Prostate gland (tissue), 2 donors: ENCODE results near the gene TOB2.

ENCODE experiments used
- POLR2A ChIP-seq: fragments of 450-650 bp; IDR thresholded peaks from one replicate; pipeline ENCODE4 v1.6.1; 2016; ENCODE audit warnings: antibody characterized with exemption, mild to moderate bottlenecking
- POLR2AphosphoS5 ChIP-seq: sonication (generic); formaldehyde crosslinking; IDR thresholded peaks from one replicate; pipeline ENCODE4 v1.6.1; 2017; ENCODE audit warnings: antibody characterized with exemption
- TF ChIP-seq, protein P1 (sequence below), 4 experiments: fragments of 200-600 bp in 2 of 4; fragments of 450-650 bp in 2 of 4; sonication (generic) in 2 of 4; IDR thresholded peaks; 1 replicate in 3 of 4; 2 replicates in 1 of 4; pipeline ENCODE4 v1.5.1; 2016 to 2019; ENCODE audit warnings: antibody characterized with exemption in 4 of 4, mild to moderate bottlenecking in 2 of 4, moderate library complexity in 2 of 4

DNA sequence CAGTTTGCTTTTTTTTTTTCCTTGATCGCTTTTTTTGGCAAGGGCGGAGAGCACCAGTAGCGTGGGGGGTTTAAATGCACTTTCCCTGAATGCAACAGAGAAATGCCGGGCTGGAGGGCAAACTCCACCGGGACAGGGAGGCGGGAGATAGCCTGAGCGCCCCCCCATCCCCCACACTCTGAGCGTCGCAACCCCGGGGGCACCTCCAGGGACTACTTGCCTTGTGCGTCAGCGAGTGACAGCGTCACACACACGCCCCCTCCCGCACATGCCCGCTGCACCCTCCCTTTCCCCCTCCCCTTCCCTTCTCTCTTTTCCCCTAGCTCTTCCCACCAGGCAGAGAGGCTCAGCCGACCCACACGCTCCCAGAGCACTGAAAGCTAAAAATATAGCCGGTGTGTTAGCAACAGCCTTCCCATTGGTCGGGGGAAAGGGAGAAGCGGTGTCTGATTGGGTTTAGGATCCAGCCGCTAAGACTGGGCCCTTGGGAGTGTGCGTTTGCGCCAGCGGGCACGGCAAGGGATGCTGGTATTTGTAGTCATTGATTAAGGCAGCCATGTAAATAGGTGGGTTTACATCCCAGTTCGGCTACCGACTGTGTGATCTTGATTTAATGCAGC, 1.7 kb upstream of the TOB2 start:
- TF ChIP-seq POLR2A = peak; percentile 94
- TF ChIP-seq, protein P1, sequence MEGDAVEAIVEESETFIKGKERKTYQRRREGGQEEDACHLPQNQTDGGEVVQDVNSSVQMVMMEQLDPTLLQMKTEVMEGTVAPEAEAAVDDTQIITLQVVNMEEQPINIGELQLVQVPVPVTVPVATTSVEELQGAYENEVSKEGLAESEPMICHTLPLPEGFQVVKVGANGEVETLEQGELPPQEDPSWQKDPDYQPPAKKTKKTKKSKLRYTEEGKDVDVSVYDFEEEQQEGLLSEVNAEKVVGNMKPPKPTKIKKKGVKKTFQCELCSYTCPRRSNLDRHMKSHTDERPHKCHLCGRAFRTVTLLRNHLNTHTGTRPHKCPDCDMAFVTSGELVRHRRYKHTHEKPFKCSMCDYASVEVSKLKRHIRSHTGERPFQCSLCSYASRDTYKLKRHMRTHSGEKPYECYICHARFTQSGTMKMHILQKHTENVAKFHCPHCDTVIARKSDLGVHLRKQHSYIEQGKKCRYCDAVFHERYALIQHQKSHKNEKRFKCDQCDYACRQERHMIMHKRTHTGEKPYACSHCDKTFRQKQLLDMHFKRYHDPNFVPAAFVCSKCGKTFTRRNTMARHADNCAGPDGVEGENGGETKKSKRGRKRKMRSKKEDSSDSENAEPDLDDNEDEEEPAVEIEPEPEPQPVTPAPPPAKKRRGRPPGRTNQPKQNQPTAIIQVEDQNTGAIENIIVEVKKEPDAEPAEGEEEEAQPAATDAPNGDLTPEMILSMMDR (IDR thresholded peaks at IDR 0.05) = peak in 1 of 4 experiments; percentile 27
- peak; percentile 100 for TF ChIP-seq POLR2AphosphoS5
